SK-N-SH (cell line): ENCODE measurements around the gene PGAP3. TPM values are rescaled to one million over a fixed set of nuclear protein-coding genes. Genes with fewer than 3 reads are reported as not detected.

Source experiments
- CTCF ChIA-PET: fragments of 300-600, 350-600 bp; formaldehyde crosslinking; extraction: SDS; loops from one replicate; lab custom pipeline; 2021; lab: Yijun Ruan, JAX
- POLR2A ChIA-PET: fragments of 350-600 bp; sonication (Branson Sonifier 250); formaldehyde crosslinking; extraction: SDS; loops from one replicate; lab custom pipeline; 2020; ENCODE audit warnings: antibody characterized with exemption, inconsistent platforms; lab: Yijun Ruan, JAX
- DNase-seq: peaks from one replicate; pipeline ENCODE4 v3.0.0; 2012
- H2AFZ ChIP-seq: fragments of 200-600 bp; sonication (generic); 2 replicates; pipeline ENCODE4 v1.8.1; 2016; ENCODE audit warnings: antibody characterized with exemption, mild to moderate bottlenecking, low read depth
- H3F3A ChIP-seq: fragments of 200-600 bp; sonication (generic); replicated peaks from 2 replicates; pipeline ENCODE3; 2016; ENCODE audit warnings: antibody characterized with exemption, mild to moderate bottlenecking; ENCODE audit not compliant: insufficient read depth
- H3K27ac ChIP-seq, 2 experiments: fragments of 200-500 bp in 1 of 2; fragments of 200-600 bp in 1 of 2; sonication (Bioruptor generic) in 1 of 2; sonication (generic), shearing (Covaris generic) in 1 of 2; 2 replicates each; pipeline versions ENCODE4 v1.5.1 to v1.6.1; 2014 to 2016; ENCODE audit warnings: low read depth in 2 of 2, inconsistent platforms in 1 of 2, low read length in 1 of 2, mild to moderate bottlenecking in 1 of 2, mixed read lengths in 1 of 2
- H3K27me3 ChIP-seq: fragments of 200-600 bp; sonication (generic), shearing (Covaris generic); 2 replicates; pipeline ENCODE4 v1.6.1; 2016; ENCODE audit warnings: mixed run types; ENCODE audit not compliant: insufficient read depth
- H3K36me3 ChIP-seq, 2 experiments: fragments of 200-500 bp in 1 of 2; fragments of 200-600 bp in 1 of 2; sonication (Bioruptor generic) in 1 of 2; sonication (generic) in 1 of 2; replicated peaks in 1 of 2; 2 replicates each; pipeline versions ENCODE3 to v1.5.1; 2014 to 2016; ENCODE audit warnings: low read length in 1 of 2, mild to moderate bottlenecking in 1 of 2; ENCODE audit not compliant: insufficient read depth in 2 of 2, control insufficient read depth in 1 of 2
- H3K4me1 ChIP-seq, 2 experiments: fragments of 200-500 bp in 1 of 2; fragments of 200-600 bp in 1 of 2; sonication (Bioruptor generic) in 1 of 2; sonication (generic), shearing (Covaris generic) in 1 of 2; 2 replicates each; pipeline versions ENCODE4 v1.5.1 to v1.6.1; 2014 to 2016; ENCODE audit warnings: low read depth in 1 of 2, low read length in 1 of 2, mixed run types in 1 of 2; ENCODE audit not compliant: insufficient read depth in 2 of 2, control insufficient read depth in 1 of 2
- H3K4me2 ChIP-seq: fragments of 200-600 bp; sonication (generic), shearing (Covaris generic); 2 replicates; pipeline ENCODE4 v1.6.1; 2017; ENCODE audit warnings: mixed run types
- H3K4me3 ChIP-seq, 2 experiments: fragments of 200-500 bp in 1 of 2; fragments of 200-600 bp in 1 of 2; sonication (Bioruptor generic) in 1 of 2; sonication (generic), shearing (Covaris generic) in 1 of 2; 2 replicates each; pipeline versions ENCODE4 v1.5.1 to v1.8.1; 2014 to 2016; ENCODE audit warnings: low read depth in 2 of 2, inconsistent platforms in 1 of 2, low read length in 1 of 2, mild to moderate bottlenecking in 1 of 2, mixed read lengths in 1 of 2, moderate library complexity in 1 of 2
- H3K79me2 ChIP-seq: fragments of 200-600 bp; sonication (generic); 2 replicates; pipeline ENCODE4 v1.8.1; 2017; ENCODE audit warnings: mild to moderate bottlenecking; ENCODE audit not compliant: insufficient read depth
- H3K9ac ChIP-seq: fragments of 200-600 bp; sonication (generic); 2 replicates; pipeline ENCODE4 v1.6.1; 2017; ENCODE audit warnings: mixed run types
- H3K9me2 ChIP-seq: fragments of 200-600 bp; sonication (generic); 2 replicates; pipeline ENCODE4 v1.6.1; 2017; ENCODE audit warnings: mixed run types
- H3K9me3 ChIP-seq: fragments of 200-600 bp; sonication (generic); 2 replicates; pipeline ENCODE4 v1.6.1; 2017; ENCODE audit warnings: mixed run types, mild to moderate bottlenecking, moderate library complexity
- H4K20me1 ChIP-seq: fragments of 200-600 bp; sonication (generic); 2 replicates; pipeline ENCODE4 v1.6.1; 2017; ENCODE audit warnings: mild to moderate bottlenecking, mixed run types; ENCODE audit not compliant: insufficient read depth
- CHD2 ChIP-seq: fragments of 150-350 bp; IDR thresholded peaks from 2 replicates; pipeline ENCODE4 v1.6.1; 2018; ENCODE audit warnings: low read length; ENCODE audit not compliant: partially characterized antibody
- EZH2phosphoT487 ChIP-seq: fragments of 200-600 bp; sonication (generic); IDR thresholded peaks from 2 replicates; pipeline ENCODE4 v1.6.1; 2017; ENCODE audit warnings: low read depth, mixed run types, mild to moderate bottlenecking, antibody characterized with exemption, moderate library complexity, borderline replicate concordance
- MEF2A ChIP-seq: IDR thresholded peaks from 2 replicates; pipeline ENCODE4 v1.4.0; 2012; ENCODE audit warnings: low read depth, borderline replicate concordance
- NFIC ChIP-seq: IDR thresholded peaks from 2 replicates; pipeline ENCODE4 v1.4.0; 2012; ENCODE audit warnings: borderline replicate concordance
- NRF1 ChIP-seq: IDR thresholded peaks from 2 replicates; pipeline ENCODE4 v1.6.1; 2012; ENCODE audit warnings: low read depth, mild to moderate bottlenecking, low read length
- RAD21 ChIP-seq: IDR thresholded peaks from 2 replicates; pipeline ENCODE4 v1.6.1; 2012; ENCODE audit warnings: mild to moderate bottlenecking, low read length
- TCF12 ChIP-seq: IDR thresholded peaks from 2 replicates; pipeline ENCODE4 v1.4.0; 2012
- ZBTB33 ChIP-seq: IDR thresholded peaks from 2 replicates; pipeline ENCODE4 v1.4.0; 2012; ENCODE audit warnings: low read depth, borderline replicate concordance
- WGBS: methylation state at CpG from one replicate; pipeline ENCODE4 v1.1.6; 2017; ENCODE audit warnings: low lambda C conversion rate; 5-methylcytosine and 5-hydroxymethylcytosine counted together
- polyA plus RNA-seq, 3 experiments: library from polyadenylated mRNA; depleted of rRNA; stranded (reverse); fragments of >200 nt; gene quantifications; 2 replicates each; pipeline ENCODE4 v1.2.3, GENCODE V29; 2012
- TF ChIP-seq, protein P1 (sequence below): IDR thresholded peaks from 2 replicates; pipeline ENCODE4; 2012
- TF ChIP-seq, protein P2 (sequence below): IDR thresholded peaks from 2 replicates; pipeline ENCODE4 v1.6.1; 2012; ENCODE audit warnings: mild to moderate bottlenecking, low read depth, low read length, moderate library complexity

The PGAP3 gene
- polyA plus RNA-seq, 1 of the 3 experiments (the other 2 are of a cell fraction): 20.9 TPM

DNA sequence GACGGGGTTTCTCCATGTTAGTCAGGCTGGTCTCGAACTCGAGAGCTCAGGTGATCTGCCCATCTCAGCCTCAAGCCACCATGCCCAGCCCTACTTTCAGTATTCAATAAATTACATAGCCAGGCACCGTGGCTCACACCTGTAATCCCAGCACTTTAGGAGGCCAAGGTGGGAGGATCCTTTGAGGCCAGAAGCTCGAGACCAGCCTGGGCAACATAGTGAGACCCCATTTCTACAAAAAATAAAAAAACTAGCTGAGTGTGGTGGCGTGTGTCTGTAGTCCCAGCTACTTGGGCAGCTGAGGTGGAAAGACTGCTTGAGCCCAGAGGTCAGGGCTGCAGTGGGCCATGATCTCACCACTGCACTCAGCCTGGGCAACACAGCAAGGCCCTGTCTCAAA is 34.2 kb upstream of the PGAP3 start:
- ChIA-PET CTCF (interaction anchor here (1.7 kb wide), 1 partner anchor 50 kb away, joined by 3 read pairs; no protein-coding TSS in a partner anchor), POLR2A (no interaction called here)
- TF ChIP-seq NRF1 (no peak), NFIC (no peak), RAD21 (no peak), CHD2 (no peak), ZBTB33 (no peak), TCF12 (no peak), MEF2A (no peak), EZH2phosphoT487 (no peak)
- TF ChIP-seq, protein P1, sequence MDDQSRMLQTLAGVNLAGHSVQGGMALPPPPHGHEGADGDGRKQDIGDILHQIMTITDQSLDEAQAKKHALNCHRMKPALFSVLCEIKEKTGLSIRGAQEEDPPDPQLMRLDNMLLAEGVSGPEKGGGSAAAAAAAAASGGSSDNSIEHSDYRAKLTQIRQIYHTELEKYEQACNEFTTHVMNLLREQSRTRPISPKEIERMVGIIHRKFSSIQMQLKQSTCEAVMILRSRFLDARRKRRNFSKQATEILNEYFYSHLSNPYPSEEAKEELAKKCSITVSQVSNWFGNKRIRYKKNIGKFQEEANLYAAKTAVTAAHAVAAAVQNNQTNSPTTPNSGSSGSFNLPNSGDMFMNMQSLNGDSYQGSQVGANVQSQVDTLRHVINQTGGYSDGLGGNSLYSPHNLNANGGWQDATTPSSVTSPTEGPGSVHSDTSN: no peak
- TF ChIP-seq, protein P2, sequence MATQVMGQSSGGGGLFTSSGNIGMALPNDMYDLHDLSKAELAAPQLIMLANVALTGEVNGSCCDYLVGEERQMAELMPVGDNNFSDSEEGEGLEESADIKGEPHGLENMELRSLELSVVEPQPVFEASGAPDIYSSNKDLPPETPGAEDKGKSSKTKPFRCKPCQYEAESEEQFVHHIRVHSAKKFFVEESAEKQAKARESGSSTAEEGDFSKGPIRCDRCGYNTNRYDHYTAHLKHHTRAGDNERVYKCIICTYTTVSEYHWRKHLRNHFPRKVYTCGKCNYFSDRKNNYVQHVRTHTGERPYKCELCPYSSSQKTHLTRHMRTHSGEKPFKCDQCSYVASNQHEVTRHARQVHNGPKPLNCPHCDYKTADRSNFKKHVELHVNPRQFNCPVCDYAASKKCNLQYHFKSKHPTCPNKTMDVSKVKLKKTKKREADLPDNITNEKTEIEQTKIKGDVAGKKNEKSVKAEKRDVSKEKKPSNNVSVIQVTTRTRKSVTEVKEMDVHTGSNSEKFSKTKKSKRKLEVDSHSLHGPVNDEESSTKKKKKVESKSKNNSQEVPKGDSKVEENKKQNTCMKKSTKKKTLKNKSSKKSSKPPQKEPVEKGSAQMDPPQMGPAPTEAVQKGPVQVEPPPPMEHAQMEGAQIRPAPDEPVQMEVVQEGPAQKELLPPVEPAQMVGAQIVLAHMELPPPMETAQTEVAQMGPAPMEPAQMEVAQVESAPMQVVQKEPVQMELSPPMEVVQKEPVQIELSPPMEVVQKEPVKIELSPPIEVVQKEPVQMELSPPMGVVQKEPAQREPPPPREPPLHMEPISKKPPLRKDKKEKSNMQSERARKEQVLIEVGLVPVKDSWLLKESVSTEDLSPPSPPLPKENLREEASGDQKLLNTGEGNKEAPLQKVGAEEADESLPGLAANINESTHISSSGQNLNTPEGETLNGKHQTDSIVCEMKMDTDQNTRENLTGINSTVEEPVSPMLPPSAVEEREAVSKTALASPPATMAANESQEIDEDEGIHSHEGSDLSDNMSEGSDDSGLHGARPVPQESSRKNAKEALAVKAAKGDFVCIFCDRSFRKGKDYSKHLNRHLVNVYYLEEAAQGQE: no peak
- H3K79me2 ChIP-seq: no peaks in the 10 kb centered on the region
- 77% methylated on average over 6 of the region's 6 CpGs for WGBS
- H2AFZ ChIP-seq: no peak overlapping the region
- no peaks in the 10 kb centered on the region for H3K27me3 ChIP-seq
- no peaks in the 10 kb centered on the region for H3K36me3 ChIP-seq
- no peak overlapping the region for H3K4me2 ChIP-seq
- H3K27ac ChIP-seq: no peak overlapping the region
- H3K9me3 ChIP-seq: no peaks in the 10 kb centered on the region
- DNase-seq: no peak
- H3K4me3 ChIP-seq: no peak overlapping the region
- H3K9me2 ChIP-seq: no peaks in the 10 kb centered on the region
- H4K20me1 ChIP-seq: no peaks in the 10 kb centered on the region
- no peaks in the 10 kb centered on the region for H3K4me1 ChIP-seq
- H3K9ac ChIP-seq: no peak overlapping the region
- H3F3A ChIP-seq: no peaks in the 10 kb centered on the region
